ENCODE measurements around the gene SLC22A1. TPM values are rescaled to one million over a fixed set of nuclear protein-coding genes. Genes with fewer than 3 reads are reported as not detected.
"Not testable (repeated sequence)": the region's sequence is repeated elsewhere in the genome, so short reads cannot be mapped to it uniquely, and the experiment has no call there.

The SLC22A1 gene
- total RNA-seq, 1 donor from 2014 or later, result not detected

- intact Hi-C loops (cut with DNase I), result no loop called here
- peak; percentile 72 for DNase-seq (ENCODE audit: low spot score)
Observed at GRCh38 chr6:160133441-160134336, 12.1 kb downstream of the SLC22A1 start.

GRCh38 chr6:160134337-160134751, 12.7 kb downstream of the SLC22A1 start:
- intact Hi-C loops (cut with DNase I); DNase-seq (ENCODE audit: low spot score): not testable (repeated sequence)

GRCh38 chr6:160134779-160135547, 13.3 kb downstream of the SLC22A1 start:
- no peak for DNase-seq (ENCODE audit: low spot score)
- intact Hi-C loops (cut with DNase I), result no loop called here

GRCh38 chr6:160135907-160136655, 14.5 kb downstream of the SLC22A1 start:
- DNase-seq (ENCODE audit: low spot score), result no peak
- intact Hi-C loops (cut with DNase I), result no loop called here

GRCh38 chr6:160137130-160137988, 15.7 kb downstream of the SLC22A1 start:
- intact Hi-C loops (cut with DNase I), result no loop called here
- DNase-seq (ENCODE audit: low spot score), result no peak

- DNase-seq (ENCODE audit: low spot score), result peak; percentile 64
Observed at GRCh38 chr6:160137989-160138835, 16.6 kb downstream of the SLC22A1 start.

GRCh38 chr6:160138839-160139419, 17.3 kb downstream of the SLC22A1 start:
- intact Hi-C loops (cut with DNase I), result loop anchor here (1.0 kb wide), 1 partner anchor 316 kb away; no protein-coding TSS in a partner anchor
- DNase-seq (ENCODE audit: low spot score), result no peak

More at GRCh38 chr6:160137989-160138835, 16.6 kb downstream of the SLC22A1 start:
- intact Hi-C loops (cut with DNase I), result loop anchor here (1.0 kb wide), 1 partner anchor 317 kb away; no protein-coding TSS in a partner anchor

GRCh38 chr6:160139420-160139851, 17.8 kb downstream of the SLC22A1 start:
- DNase-seq (ENCODE audit: low spot score), result peak; percentile 55
- intact Hi-C loops (cut with DNase I), result no loop called here

GRCh38 chr6:160140493-160140892, 18.9 kb downstream of the SLC22A1 start:
- intact Hi-C loops (cut with DNase I); DNase-seq (ENCODE audit: low spot score): not testable (repeated sequence)

- intact Hi-C loops (cut with DNase I), result no loop called here
- no peak for DNase-seq (ENCODE audit: low spot score)
Observed at GRCh38 chr6:160141001-160141726, 19.5 kb downstream of the SLC22A1 start.

- intact Hi-C loops (cut with DNase I), result no loop called here
- DNase-seq (ENCODE audit: low spot score), result peak; percentile 38
Observed at GRCh38 chr6:160142115-160142715, 20.6 kb downstream of the SLC22A1 start.

GRCh38 chr6:160146454-160147145, 25.0 kb downstream of the SLC22A1 start:
- intact Hi-C loops (cut with DNase I), result no loop called here
- peak; percentile 55 for DNase-seq (ENCODE audit: low spot score)

GRCh38 chr6:160147146-160147536, 25.5 kb downstream of the SLC22A1 start:
- intact Hi-C loops (cut with DNase I), result no loop called here
- DNase-seq (ENCODE audit: low spot score), result no peak

GRCh38 chr6:160154471-160154870, 32.9 kb downstream of the SLC22A1 start:
- intact Hi-C loops (cut with DNase I), result no loop called here
- no peak for DNase-seq (ENCODE audit: low spot score)

- DNase-seq (ENCODE audit: low spot score), result no peak
- intact Hi-C loops (cut with DNase I), result no loop called here
Observed at GRCh38 chr6:160156842-160157241, 35.2 kb downstream of the SLC22A1 start.

GRCh38 chr6:160160450-160160849, 38.8 kb downstream of the SLC22A1 start:
- no peak for DNase-seq (ENCODE audit: low spot score)
- intact Hi-C loops (cut with DNase I), result no loop called here
